BE2C (cell line): ENCODE results near the gene SPDYE4.

Source experiments
- DNase-seq: peaks from one replicate; pipeline ENCODE4 v3.0.0-alpha.2; 2020
- H3K27me3 ChIP-seq: fragments of 250-450 bp; sonication (Bioruptor Pico); 2 replicates; pipeline ENCODE4 v1.5.1; 2020; ENCODE audit warnings: mild to moderate bottlenecking
- H3K36me3 ChIP-seq: fragments of 250-450 bp; sonication (Bioruptor Pico); 2 replicates; pipeline ENCODE4 v1.5.1; 2020; ENCODE audit warnings: mild to moderate bottlenecking
- H3K4me1 ChIP-seq: fragments of 250-450 bp; sonication (Bioruptor Pico); 2 replicates; pipeline ENCODE4 v1.5.1; 2020
- H3K4me3 ChIP-seq: 2 replicates; pipeline ENCODE4 v1.5.1; 2011; ENCODE audit warnings: low read depth, low read length
- H3K9me3 ChIP-seq: fragments of 250-450 bp; sonication (Bioruptor Pico); 2 replicates; pipeline ENCODE4 v1.5.1; 2020
- CTCF ChIP-seq: IDR thresholded peaks from 2 replicates; pipeline ENCODE4 v1.5.1; 2012; ENCODE audit warnings: mild to moderate bottlenecking, low read depth, low read length

SPDYE4 gene

GRCh38 chr17:8708025-8708461 is 50.3 kb downstream of the SPDYE4 start:
- H3K9me3 ChIP-seq = no peaks in the 10 kb centered on the region
- DNase-seq = no peak
- no peak overlapping the region for H3K4me3 ChIP-seq
- H3K27me3 ChIP-seq = no peaks in the 10 kb centered on the region
- TF ChIP-seq CTCF = no peak
- no peaks in the 10 kb centered on the region for H3K4me1 ChIP-seq
- H3K36me3 ChIP-seq = no peaks in the 10 kb centered on the region

GRCh38 chr17:8707332-8708024 is 50.9 kb downstream of the SPDYE4 start:
- H3K4me3 ChIP-seq = no peak overlapping the region
- H3K36me3 ChIP-seq = no peaks in the 10 kb centered on the region
- no peak for DNase-seq
- no peaks in the 10 kb centered on the region for H3K4me1 ChIP-seq
- TF ChIP-seq CTCF = no peak
- H3K9me3 ChIP-seq = no peaks in the 10 kb centered on the region
- H3K27me3 ChIP-seq = no peaks in the 10 kb centered on the region

GRCh38 chr17:8706431-8706830 is 51.9 kb downstream of the SPDYE4 start:
- H3K4me1 ChIP-seq = no peaks in the 10 kb centered on the region
- no peaks in the 10 kb centered on the region for H3K9me3 ChIP-seq
- no peak for TF ChIP-seq CTCF
- no peaks in the 10 kb centered on the region for H3K36me3 ChIP-seq
- no peak overlapping the region for H3K4me3 ChIP-seq
- no peaks in the 10 kb centered on the region; the same call in 1 of the 2 replicates for H3K27me3 ChIP-seq
- DNase-seq = no peak

GRCh38 chr17:8705427-8705826 is 52.9 kb downstream of the SPDYE4 start:
- no peak for DNase-seq
- no peak for TF ChIP-seq CTCF
- H3K4me3 ChIP-seq = no peak overlapping the region

GRCh38 chr17:8703001-8703400 is 55.3 kb downstream of the SPDYE4 start:
- DNase-seq = no peak

More at GRCh38 chr17:8705427-8705826, 52.9 kb downstream of the SPDYE4 start:
- H3K4me1 ChIP-seq = no peaks in the 10 kb centered on the region
- no peaks in the 10 kb centered on the region for H3K9me3 ChIP-seq
- H3K36me3 ChIP-seq = no peaks in the 10 kb centered on the region
- H3K27me3 ChIP-seq = no peaks in the 10 kb centered on the region; the same call in 1 of the 2 replicates

More at GRCh38 chr17:8703001-8703400, 55.3 kb downstream of the SPDYE4 start:
- Histone ChIP-seq H3K9me3 (no peaks in the 10 kb centered on the region), H3K27me3 (no peaks in the 10 kb centered on the region; the same call in 1 of the 2 replicates), H3K4me1 (no peaks in the 10 kb centered on the region), H3K4me3 (no peak overlapping the region), H3K36me3 (no peaks in the 10 kb centered on the region)
- no peak for TF ChIP-seq CTCF
